Right lobe of liver (tissue), 6 donors: ENCODE measurements around the gene DHX16. TPM values are rescaled to one million over a fixed set of nuclear protein-coding genes. Genes with fewer than 3 reads are reported as not detected.
A peak's percentile ranks its signal among the peaks of the same experiment; 100 is the strongest.

Source experiments
- ATAC-seq, 4 donors: fragments of 200-7000 bp; cut with Tn5 transposase; one replicate each; pipeline ENCODE4 v1.9.1; 2020; ENCODE audit warnings: mild to moderate bottlenecking in 4 of 4, moderate library complexity in 4 of 4
- DNase-seq, 3 donors: peaks; one replicate each; pipeline ENCODE4 v3.0.0-alpha.2; 2020
- H3K27ac ChIP-seq, 3 donors: fragments of 200-600 bp; one replicate each; pipeline ENCODE4 v1.8.0; 2022
- H3K27me3 ChIP-seq, 2 donors: fragments of 200-600 bp; one replicate each; pipeline ENCODE4 v1.8.0; 2022
- H3K36me3 ChIP-seq, 4 donors: fragments of 200-600 bp; sonication (generic) in 1 of 4; one replicate each; pipeline versions ENCODE4 v1.5.1 to v1.8.0; 2017 to 2022; ENCODE audit warnings: control low read depth in 1 of 4
- H3K4me1 ChIP-seq, 4 donors: fragments of 200-600 bp; sonication (generic) in 1 of 4; one replicate each; pipeline versions ENCODE4 v1.5.1 to v1.8.0; 2017 to 2022; ENCODE audit warnings: control low read depth in 1 of 4
- H3K4me3 ChIP-seq, 3 donors: fragments of 200-600 bp; one replicate each; pipeline ENCODE4 v1.8.0; 2022
- H3K9me3 ChIP-seq, 4 donors: fragments of 200-600 bp; sonication (generic) in 1 of 4; one replicate each; pipeline versions ENCODE4 v1.5.1 to v1.8.0; 2017 to 2022; ENCODE audit warnings: control low read depth in 1 of 4
- CTCF ChIP-seq, 4 donors: fragments of 200-600 bp in 3 of 4; fragments of 450-650 bp in 1 of 4; IDR thresholded peaks; one replicate each; pipeline versions ENCODE4 v1.5.1 to v1.8.0; 2016 to 2022; ENCODE audit warnings: antibody characterized with exemption in 4 of 4, mild to moderate bottlenecking in 2 of 4
- POLR2A ChIP-seq: fragments of 450-650 bp; IDR thresholded peaks from one replicate; pipeline ENCODE4 v1.6.1; 2017; ENCODE audit warnings: antibody characterized with exemption, mild to moderate bottlenecking
- WGBS: methylation state at CpG from one replicate; pipeline ENCODE4 v1.1.6; 2018; ENCODE audit warnings: low coverage, low lambda C conversion rate; ENCODE audit not compliant: insufficient coverage; ENCODE audit errors: missing lambda C conversion rate; 5-methylcytosine and 5-hydroxymethylcytosine counted together
- intact Hi-C, 2 donors: fragments of 100-400 bp; cut with DNase I; formaldehyde crosslinking; loops; one replicate each; pipeline versions ENCODE4 v1.11.2 to v1.14.1; 2022
- total RNA-seq, 6 experiments: library from RNA; depleted of rRNA in 2 of 6; stranded (reverse); fragments of >200 nt in 2 of 6; fragmentation: NEBNext Ultra II Directional in 3 of 6; extraction: Animal tissue kit (Norgen Biotek cat#: 25700) in 3 of 6; gene quantifications; one replicate each; pipeline versions ENCODE4 v1.1.0 to v1.2.4, GENCODE V29; 2016 to 2023
- donor health status: DM: no; HTN: yes; CAD: no.
- donor health status: DM: no; HTN: no; CAD: no.
- donor health status: DM: no; HTN: no; CAD: no.
- donor health status: DM: no; HTN: yes; CAD: no.
- donor health status: DM: no; HTN: yes; CAD: no.

The DHX16 gene
- total RNA-seq, 6 experiments from 2014 or later: 12.3 to 17.8 (median 14.4) TPM

GRCh38 chr6:30635834-30636233 is 37.0 kb downstream of the DHX16 start:
- DNase-seq (no peak), ATAC-seq (no peak)
- no peak overlapping the region for H3K4me3 ChIP-seq
- peaks cover 0 to 4% (median 0%) of the 10 kb centered on the region in 4 donors for H3K4me1 ChIP-seq
- H3K9me3 ChIP-seq: no peaks in the 10 kb centered on the region
- 100% methylated on average over 3 of the region's 3 CpGs for WGBS
- H3K36me3 ChIP-seq: peaks cover 0 to 4% (median 0%) of the 10 kb centered on the region in 4 donors
- intact Hi-C loops: no loop called here
- TF ChIP-seq CTCF (IDR thresholded peaks at IDR 0.05) (no peak), POLR2A (no peak)
- no peak overlapping the region for H3K27ac ChIP-seq
- no peaks in the 10 kb centered on the region for H3K27me3 ChIP-seq

GRCh38 chr6:30626484-30627366 is 46.1 kb downstream of the DHX16 start, which contains the start of gene ATAT1:
Gene ATAT1, plus strand, starts transcription at chr6:30626874.
- TF ChIP-seq CTCF (IDR thresholded peaks at IDR 0.05) (peak in 3 of 4 donors; percentile 13 to 31 (median 29)), POLR2A (peak; percentile 48)
- H3K27me3 ChIP-seq: no peaks in the 10 kb centered on the region
- WGBS: 33% methylated on average over 5 of the region's 36 CpGs
- peak within 1 kb of the TSS; percentile 49 to 63 (median 61) for H3K4me3 ChIP-seq
- H3K27ac ChIP-seq: peak within 1 kb of the TSS; percentile 74 to 84 (median 76)
- H3K36me3 ChIP-seq: peaks cover 0 to 46% (median 16%) of the 10 kb centered on the region in 4 donors
- ATAC-seq (peak; percentile 97 to 98 (median 98)), DNase-seq (peak; percentile 87 to 91 (median 91))
- intact Hi-C loops: loop anchor here (10.0 kb wide), 2 partner anchors 48 to 108 kb away; partner anchors contain the start of gene DHX16 (in 1 of the 2)
- H3K4me1 ChIP-seq: peaks cover 0 to 7% (median 3%) of the 10 kb centered on the region in 4 donors
- no peaks in the 10 kb centered on the region for H3K9me3 ChIP-seq

DNA sequence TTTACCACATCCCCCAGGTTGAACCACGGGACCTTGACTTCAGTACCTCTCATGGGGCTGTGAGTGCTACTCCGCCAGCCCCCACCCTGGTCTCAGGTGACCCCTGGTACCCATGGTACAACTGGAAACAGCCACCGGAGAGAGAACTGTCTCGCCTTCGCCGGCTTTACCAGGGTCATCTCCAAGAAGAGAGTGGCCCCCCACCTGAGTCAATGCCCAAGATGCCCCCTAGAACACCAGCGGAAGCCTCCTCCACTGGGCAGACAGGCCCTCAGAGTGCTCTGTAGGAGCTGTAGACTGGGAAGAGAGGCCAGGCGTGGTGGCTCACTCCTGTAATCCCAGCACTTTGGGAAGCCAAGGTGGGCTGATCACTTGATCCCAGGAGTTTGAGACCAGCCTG is 47.3 kb downstream of the DHX16 start:
- Histone ChIP-seq H3K4me3 (no peak overlapping the region), H3K4me1 (peaks cover 0 to 7% (median 3%) of the 10 kb centered on the region in 4 donors), H3K9me3 (no peaks in the 10 kb centered on the region), H3K27ac (no peak overlapping the region), H3K27me3 (no peaks in the 10 kb centered on the region), H3K36me3 (peaks cover 0 to 58% (median 22%) of the 10 kb centered on the region in 4 donors)
- intact Hi-C loops: loop anchor here (10.0 kb wide), 2 partner anchors 49 to 109 kb away; partner anchors contain the start of gene DHX16 (in 1 of the 2)
- TF ChIP-seq POLR2A (no peak), CTCF (IDR thresholded peaks at IDR 0.05) (no peak)
- DNase-seq: no peak
- no peak for ATAC-seq
- 90% methylated on average over 2 of the region's 8 CpGs for WGBS

GRCh38 chr6:30619561-30619960 is 53.2 kb downstream of the DHX16 start:
- WGBS: 92% methylated on average over 11 of the region's 11 CpGs
- no peak for TF ChIP-seq CTCF (IDR thresholded peaks at IDR 0.05)
- TF ChIP-seq POLR2A: no peak
- intact Hi-C loops: no loop called here
- H3K9me3 ChIP-seq: no peaks in the 10 kb centered on the region
- H3K4me1 ChIP-seq: peaks cover 0 to 8% (median 0%) of the 10 kb centered on the region in 4 donors
- no peak for DNase-seq
- no peaks in the 10 kb centered on the region for H3K27me3 ChIP-seq
- no peak for ATAC-seq
- no peak overlapping the region for H3K27ac ChIP-seq
- H3K36me3 ChIP-seq: peaks cover 0 to 63% (median 27%) of the 10 kb centered on the region in 4 donors
- H3K4me3 ChIP-seq: no peak overlapping the region
